ENCODE data around the gene CAST.
A peak's percentile ranks its signal among the peaks of the same experiment; 100 is the strongest.

CAST gene

GRCh38 chr5:96675882-96676281 lies 13.7 kb downstream of the CAST start:
- DNase-seq (ENCODE audit: low spot score), result no peak

DNA sequence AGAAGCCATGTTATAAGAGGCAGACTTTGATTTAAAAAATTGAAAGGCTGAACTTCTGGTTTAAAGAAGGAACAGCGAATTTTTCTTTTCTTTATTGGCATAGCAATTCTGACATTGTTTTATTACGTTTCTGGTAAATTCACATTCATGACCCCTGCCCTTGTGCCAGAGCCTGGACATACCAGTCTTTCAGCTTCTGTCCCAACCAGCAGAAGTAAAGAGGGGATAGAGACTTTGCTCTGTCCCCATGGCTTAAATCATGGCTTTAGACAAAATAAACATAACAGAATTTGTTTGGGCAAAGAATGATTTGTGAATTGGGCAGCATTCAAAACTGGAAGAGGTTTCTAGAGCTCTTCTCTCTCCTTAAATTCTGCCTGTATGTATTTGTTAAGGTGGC lies 15.3 kb downstream of the CAST start:
- no peak for DNase-seq (ENCODE audit: low spot score)

GRCh38 chr5:96679293-96679692 lies 17.1 kb downstream of the CAST start:
- DNase-seq (ENCODE audit: low spot score), result no peak

DNA sequence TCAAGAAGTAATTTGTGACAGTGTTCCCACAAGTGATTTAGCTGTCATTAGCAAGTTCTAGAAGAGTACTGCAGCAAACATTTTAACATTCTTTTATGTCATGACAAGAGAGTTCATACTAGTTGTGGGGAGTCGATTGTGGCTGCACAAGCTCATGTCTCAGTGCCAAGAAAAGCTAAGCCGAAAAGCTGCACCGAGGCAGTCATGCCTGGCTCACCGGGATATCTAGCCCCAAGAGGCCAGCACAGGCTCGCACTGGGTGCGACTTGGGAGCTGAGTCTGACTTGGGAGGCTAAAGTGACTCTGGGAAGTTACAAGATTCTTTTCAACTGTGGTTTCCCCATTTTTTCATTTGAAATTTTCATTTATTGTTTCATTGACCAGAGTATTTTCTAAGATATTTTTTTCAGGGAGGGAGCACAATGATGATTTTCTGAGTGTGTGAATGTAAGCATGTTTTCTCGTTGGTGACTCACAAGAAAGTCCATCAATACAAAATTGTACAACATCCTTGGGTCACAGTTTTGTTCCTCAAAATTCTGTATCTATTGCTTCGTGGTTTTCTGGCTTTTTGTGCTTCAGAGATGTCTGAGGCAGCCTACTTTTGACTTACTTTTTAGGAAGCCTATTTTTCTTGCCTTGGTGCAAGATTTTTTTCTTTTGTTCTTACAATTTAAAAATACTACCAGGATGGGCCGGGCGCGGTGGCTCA lies 18.7 kb downstream of the CAST start:
- DNase-seq (ENCODE audit: low spot score), result no peak

DNA sequence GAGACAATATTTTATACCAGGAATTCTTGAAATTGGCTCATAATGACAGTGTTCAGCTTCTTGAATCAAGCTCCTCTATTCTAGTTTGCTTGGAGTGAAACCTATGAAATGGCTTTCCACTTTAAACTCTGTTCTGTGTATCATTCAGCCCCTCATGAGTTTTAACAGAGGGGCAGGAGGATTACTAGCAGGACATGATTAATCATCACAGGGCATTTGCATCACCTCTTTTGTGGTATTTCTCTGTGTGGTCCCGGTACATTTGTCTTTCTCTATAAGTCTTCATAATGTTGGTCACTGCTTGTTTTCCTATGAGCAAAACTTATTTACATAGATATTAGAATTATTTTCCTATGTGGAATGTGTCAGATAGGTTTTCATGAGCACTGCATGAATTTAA lies 21.2 kb downstream of the CAST start:
- DNase-seq (ENCODE audit: low spot score), result no peak

DNA sequence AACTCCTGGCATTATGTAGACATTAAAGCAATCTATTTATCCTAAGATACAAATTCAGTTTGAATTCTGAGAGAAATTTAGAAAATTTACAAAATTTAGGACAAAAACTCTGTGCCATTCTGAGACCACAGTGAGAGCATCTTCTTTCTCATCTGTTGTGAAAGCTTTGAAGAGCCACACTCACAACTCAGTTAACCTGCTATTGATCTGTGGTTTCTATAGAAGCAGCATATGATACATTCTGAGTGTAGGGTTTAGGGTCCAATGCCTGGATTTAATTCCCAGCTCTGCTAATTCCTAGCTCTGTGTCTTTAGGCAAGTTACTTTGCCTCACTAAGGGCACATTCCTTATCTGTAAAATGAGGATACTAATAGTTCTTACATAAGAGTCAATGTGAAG lies 21.6 kb downstream of the CAST start:
- DNase-seq (ENCODE audit: low spot score), result no peak

DNA sequence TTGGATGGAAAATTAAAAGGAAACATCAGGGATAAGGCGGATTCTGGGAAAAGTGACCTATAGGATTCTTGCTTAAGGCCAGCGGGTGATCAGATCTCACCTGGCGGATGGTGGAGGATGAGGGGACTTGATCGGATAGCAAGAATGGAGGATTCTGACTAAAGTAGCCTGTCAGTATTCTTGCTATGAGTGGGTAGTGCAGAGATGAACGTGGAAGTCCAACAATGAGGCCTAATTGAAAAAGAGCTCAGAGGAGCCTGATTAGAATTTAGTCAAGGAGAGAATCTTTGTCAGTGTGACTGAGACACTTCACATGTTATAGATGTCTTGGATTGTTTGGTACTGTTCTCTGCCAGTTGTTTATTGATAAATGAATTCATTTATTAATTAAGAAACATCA lies 24.9 kb downstream of the CAST start:
- DNase-seq (ENCODE audit: low spot score), result no peak

- DNase-seq (ENCODE audit: low spot score), result peak; percentile 35
These were observed 25.8 kb downstream of the CAST start for GRCh38 chr5:96687812-96688453.

DNA sequence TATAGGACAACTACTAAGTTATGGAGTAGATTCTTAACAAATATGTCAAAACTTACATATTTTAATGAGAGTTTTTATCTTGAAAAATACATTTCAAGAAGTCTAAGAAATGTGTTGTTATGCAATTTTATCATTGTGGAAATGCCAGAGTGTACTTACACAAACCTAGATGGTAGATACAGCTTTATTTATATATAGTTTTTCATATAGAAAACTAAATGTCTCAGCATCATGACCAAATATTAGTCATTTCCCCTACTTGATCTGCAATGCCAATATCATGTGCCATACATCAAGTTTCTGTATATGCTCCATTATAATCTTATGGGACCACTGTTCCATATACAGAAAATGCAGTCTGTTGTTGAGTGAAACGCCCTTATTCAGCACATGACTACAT lies 28.7 kb downstream of the CAST start:
- DNase-seq (ENCODE audit: low spot score), result no peak

GRCh38 chr5:96691503-96692303 lies 29.5 kb downstream of the CAST start:
- DNase-seq (ENCODE audit: low spot score), result no peak

DNA sequence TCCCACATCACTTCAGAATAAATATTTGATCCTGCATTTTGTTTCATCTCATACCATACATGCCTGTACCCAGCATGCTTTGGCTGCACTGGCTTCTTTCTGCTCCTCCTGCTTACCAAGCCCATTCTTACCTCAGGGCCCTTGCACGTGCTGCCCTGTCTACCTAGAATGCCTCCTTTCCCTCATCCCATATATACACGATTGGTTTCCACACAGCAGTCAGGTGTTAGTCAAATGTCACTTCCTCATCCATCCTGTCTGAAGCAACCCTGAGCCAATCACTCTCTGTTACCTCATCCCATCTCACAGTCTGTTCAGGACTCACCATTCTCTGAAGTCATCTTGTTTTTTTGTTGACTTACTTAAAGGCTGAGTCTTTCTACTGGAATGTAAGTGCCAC lies 30.3 kb downstream of the CAST start:
- no peak for DNase-seq (ENCODE audit: low spot score)

- peak; percentile 23 for DNase-seq (ENCODE audit: low spot score)
These were observed 37.1 kb downstream of the CAST start for GRCh38 chr5:96699186-96699820.

DNA sequence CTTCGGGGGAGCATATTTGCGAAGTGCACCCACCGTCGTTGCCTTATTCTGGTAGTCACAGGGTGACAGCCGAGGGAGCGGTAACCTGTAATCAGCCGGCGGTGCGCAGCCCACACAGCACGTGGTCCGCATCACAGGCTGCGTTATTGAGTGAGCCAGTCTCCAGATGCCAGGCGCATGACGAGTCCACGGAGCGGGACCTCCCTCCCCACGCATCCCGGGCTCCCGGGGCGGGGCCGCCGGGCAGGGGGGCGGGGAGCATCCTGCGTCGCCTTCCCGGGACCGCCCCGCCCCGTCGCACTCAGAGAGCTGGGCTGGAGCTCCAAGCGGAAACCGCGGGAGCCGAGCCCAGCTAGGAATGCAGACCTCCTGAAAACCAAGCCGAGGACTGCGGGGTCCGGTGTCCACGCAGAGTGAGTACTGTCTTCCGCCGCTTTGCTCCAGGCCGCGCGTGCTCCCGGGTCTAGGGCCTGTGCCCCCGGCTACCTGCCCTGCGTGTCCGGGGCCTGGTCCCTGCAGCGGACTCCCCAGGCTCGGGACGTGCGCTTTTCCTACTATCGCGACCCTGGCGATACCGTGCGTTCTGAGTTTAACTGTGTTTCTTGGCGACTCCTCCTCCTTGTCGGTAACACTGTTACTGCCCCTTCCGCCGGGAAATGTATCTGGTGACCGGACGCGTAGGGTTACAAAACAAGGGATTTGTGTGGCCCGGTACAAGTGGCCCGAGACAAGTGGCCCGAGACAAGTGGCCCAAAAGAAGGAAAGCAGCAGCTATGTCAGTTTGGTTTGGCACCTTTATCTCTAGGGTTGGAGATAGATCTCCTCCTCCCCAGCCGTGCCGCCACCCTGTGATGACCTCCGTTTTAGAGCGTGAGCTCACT lies 40.6 kb downstream of the CAST start:
- peak; percentile 94 for DNase-seq (ENCODE audit: low spot score)

DNA sequence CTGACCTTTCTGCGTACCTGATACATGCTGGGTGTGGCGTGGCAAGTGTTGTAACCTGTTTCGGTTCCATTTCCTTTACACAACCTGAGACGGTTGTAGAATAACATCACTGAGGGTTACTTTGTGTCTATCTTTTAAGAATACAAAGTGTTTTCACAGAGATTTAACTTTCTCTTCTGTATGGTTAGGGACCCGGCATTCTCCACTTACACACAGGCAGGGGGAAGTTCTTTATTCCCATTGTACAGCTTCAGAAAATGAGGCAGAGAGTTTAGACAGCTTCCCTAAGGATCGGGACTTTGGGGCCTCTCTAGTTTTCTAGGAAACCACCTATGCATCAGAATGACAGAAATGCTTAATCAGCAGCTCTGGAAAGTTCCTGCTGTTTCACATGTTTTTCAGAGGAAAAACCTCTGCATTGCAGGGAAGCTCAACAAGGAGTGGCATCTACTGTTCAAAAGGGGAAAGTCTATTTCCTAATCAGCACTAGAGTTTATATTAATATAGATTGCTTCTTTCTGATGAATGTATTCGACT lies 41.3 kb downstream of the CAST start:
- DNase-seq (ENCODE audit: low spot score), result no peak

- no peak for DNase-seq (ENCODE audit: low spot score)
These were observed 41.8 kb downstream of the CAST start for GRCh38 chr5:96703995-96704394.

DNA sequence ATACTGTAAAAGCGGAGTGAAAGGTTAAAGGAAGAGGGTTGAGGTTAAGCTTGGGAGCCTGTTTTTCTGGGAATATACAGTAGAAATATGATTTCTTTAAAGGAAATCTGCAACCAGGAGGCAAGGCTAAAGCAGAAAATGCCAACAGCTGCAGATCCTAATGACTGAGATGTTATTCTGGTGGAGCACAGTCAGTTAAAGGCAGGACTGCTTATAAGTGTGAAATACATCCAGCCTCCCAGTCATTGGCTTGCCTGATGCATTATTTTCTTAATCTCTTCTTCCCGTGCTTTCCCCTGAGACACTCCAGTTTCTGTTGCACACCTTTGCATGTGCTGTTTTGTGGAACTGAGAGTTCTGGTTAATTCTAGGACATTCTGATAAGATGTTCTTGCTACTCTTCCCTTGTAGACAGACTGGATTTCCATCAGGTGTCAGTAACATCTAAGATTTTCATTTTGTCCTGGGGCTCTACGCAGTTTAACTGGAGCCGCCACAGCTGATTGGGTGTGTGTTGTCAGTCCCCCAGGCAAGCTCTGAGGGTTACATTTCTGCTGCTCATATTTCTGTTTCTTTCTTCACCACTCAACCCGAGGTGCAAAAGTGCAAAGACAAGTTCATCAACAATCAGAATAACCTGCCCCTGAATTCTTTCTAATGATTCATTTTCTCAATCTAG lies 44.4 kb downstream of the CAST start:
- no peak for DNase-seq (ENCODE audit: low spot score)

DNA sequence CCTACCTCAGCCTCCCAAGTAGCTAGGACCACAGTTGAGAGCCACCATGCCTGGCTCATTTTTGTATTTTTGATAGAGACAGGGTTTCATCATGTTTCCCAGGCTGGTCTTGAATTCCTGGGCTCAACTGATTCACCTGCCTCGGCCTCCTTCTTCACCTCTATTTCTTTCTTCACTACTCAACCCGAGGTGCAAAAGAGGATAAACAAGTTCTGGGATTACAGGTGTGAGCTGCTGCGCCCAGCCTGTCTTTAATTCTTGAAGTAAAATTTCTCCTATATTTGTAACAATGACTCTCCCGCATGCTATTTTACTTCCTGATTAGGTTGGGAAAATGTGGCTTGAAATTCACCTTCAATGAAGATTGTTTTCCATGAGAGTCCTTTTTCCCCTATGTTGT lies 46.4 kb downstream of the CAST start:
- DNase-seq (ENCODE audit: low spot score), result no peak

- peak; percentile 37 for DNase-seq (ENCODE audit: low spot score)
These were observed 47.1 kb downstream of the CAST start for GRCh38 chr5:96709152-96709821.

DNA sequence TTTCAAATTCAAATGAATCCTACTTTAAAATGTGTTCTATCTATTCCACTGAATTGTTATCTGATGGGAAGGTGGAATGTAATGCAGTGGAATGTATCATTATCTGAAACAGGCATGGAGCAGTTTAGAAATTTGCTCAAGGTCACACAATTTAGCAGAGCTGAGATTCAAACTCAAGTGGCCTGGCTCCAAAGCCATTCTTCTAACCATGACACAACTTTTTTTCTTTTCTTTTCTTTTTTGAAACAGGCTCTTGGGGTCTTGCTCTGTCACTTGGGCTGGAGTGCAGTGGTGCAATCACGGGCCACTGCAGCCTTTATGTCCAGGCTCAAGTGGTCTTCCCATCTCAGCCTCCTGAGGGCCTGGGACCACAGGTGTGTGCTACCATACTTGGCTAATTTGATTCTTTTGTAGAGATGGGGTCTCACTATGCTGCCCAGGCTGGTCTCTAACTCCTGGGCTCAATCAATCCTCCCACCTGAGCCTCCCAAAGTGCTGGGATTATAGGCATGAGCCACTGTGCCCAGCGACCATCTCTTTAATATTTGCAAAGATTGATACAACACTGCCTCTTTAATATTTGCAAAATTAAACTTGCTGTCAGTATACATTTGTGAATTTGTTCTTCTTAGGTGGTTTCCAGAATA lies 50.0 kb downstream of the CAST start:
- DNase-seq (ENCODE audit: low spot score), result no peak

GRCh38 chr5:96714450-96714849 lies 52.3 kb downstream of the CAST start:
- DNase-seq (ENCODE audit: low spot score), result no peak
